KG1 (cell line): ENCODE results near the gene ADM.

ENCODE experiments used
- DNase-seq: peaks from one replicate; lab custom pipeline; 2025; lab: John Stamatoyannopoulos, UW

Gene ADM

GRCh38 chr11:10329935-10330334, 25.1 kb downstream of the ADM start:
- DNase-seq: no peak

GRCh38 chr11:10331548-10332289, 26.8 kb downstream of the ADM start:
- DNase-seq: no peak

GRCh38 chr11:10333490-10333889, 28.6 kb downstream of the ADM start:
- no peak for DNase-seq

GRCh38 chr11:10338287-10338686, 33.4 kb downstream of the ADM start:
- no peak for DNase-seq

DNA sequence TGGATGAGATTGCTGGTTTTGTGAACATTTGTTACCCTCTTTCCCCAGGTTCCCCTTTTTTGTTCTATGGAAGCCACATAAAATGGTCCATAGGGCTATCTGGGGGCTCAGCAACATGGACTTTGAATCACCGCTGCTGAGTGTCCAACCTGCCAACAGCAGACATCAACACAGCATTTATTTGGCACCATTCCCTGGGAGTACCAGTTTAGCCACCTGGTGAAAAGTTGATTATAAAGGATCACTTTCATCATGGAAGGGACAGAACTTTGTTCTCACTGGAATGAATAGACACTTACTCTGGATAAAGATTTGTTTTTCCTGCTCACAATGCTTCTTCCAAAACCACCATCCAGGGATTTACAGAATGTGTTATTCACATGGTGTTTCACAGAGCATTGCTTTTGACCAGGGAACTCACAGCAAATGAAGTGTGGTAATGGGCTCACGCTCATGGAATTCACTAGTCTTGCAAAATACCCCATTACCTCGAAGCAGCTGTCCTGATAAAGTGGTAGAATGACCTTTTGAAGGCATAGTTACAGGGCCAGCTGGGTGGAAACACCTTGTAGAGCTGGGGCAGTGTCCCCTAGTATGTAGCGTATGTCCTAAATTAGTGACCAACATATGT, 43.9 kb downstream of the ADM start:
- DNase-seq: no peak

GRCh38 chr11:10349281-10349665, 44.4 kb downstream of the ADM start:
- no peak for DNase-seq

DNA sequence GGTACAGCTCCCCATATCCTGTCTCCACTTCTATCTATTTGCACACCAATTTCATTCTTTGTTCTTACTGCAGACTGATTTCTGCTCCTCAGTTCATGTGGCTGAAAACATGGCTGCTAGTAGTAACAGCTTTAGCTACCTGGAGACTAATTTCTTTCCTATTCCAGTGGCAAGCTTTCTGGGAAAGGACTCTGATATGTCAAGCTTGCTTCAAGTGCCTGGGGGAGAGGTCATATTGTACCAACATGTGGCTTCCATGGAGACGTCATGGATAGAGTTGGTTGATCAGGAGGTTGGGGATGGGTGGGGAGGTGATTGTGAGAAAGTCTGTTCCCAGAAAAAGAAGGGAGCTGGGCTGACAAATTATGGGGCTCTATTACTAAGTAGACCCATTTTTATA, 44.9 kb downstream of the ADM start:
- no peak for DNase-seq

GRCh38 chr11:10350334-10350733, 45.5 kb downstream of the ADM start:
- DNase-seq: no peak

- DNase-seq: no peak
Observed at GRCh38 chr11:10351435-10351764, 46.5 kb downstream of the ADM start.

DNA sequence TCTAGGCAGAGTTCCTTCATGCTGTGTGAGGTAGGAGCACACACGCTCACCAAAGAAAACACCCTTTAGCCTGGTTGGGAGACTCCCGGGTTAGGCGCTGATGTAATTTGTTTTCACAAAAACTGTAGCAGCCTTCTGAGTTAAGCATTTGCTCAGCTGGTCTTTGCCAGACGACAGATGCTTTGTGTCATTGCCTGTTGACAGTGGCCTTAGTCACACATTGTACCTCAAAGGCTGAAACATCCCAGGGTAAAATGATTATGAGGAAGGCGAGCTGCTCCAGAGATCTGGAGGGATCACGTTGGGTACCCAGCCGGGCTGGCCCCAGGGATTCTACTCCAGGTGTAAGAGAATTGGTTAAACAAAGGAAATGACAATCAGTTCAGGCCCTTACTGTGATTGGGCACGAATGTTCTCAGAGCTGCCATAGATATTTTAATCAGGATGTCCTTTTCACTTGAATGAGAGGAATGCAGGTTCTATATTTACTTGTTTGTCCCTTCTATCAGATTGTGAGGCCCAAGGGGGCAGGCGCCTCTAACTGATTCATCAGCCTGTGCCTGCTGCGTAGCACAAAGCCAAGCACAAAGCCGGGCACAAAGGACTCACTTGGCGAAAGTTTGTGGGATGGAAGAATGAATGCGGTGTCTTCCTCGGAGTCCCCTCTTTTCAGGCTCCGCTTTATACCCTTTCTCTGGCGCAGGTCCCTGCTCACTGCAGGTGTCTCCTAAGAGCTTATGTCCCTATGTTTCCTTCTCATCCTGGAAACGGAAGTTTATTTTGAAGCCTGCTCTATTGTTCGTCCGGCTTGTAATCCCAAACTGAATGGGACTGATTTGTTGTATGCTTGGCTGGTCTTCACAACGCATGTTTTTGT, 47.1 kb downstream of the ADM start:
- DNase-seq: no peak

DNA sequence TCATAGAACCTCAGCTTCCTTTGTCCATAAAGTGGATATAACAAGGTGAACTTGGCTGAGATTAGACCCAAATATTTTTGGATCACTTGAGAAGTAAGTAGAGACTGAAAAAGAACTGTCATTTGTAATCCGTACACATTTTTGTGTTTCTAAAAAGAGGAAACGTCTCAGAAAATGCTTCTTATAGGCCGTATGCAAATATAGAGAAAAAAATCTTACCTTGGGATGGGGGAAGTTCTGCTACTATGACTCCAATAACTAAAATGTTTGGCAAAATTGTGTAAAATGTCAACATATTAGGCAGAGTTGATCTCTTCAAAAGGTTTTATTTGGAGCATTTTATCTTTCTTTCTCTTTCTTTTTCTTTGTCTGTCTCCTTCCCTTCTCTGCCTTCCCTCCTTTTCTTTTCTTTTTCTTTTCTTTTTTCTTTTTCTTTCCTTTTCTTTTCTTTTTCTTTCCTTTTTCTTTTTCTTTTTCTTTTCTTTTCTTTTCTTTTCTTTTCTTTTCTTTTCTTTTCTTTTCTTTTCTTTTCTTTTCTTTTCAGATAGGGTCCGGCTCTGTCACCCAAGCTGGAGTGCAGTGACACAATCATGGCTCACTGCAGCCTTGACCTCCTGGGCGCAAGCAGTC, 48.2 kb downstream of the ADM start:
- DNase-seq: no peak

- DNase-seq: no peak
Observed at GRCh38 chr11:10354389-10354788, 49.5 kb downstream of the ADM start.

DNA sequence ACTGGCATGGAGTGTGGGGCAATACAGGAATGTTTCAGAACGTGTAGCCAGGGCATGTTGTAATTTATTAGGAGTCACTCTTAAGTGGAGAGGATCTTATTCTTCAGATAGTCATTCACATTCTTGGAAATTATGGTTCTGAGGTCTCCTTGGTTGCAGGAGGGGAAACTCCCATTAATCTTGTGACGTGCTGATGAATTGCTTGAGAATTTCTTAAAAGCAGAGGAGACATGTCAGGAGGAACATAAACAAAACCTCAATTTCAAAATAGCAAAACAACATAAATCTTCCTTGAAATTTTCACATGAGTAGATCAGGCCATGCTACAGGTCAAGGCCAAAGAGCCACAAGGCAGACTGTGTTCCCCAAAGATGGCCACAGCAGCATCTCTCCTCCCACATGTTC, 50.4 kb downstream of the ADM start:
- DNase-seq: no peak

- DNase-seq: no peak
Observed at GRCh38 chr11:10356161-10356560, 51.3 kb downstream of the ADM start.
